Hematopoietic multipotent progenitor cell (in vitro differentiated cells): ENCODE measurements around the gene ZNF446. TPM values are rescaled to one million over a fixed set of nuclear protein-coding genes. Genes with fewer than 3 reads are reported as not detected.
A peak's percentile ranks its signal among the peaks of the same experiment; 100 is the strongest.
"Not testable (repeated sequence)": the region's sequence is repeated elsewhere in the genome, so short reads cannot be mapped to it uniquely, and the experiment has no call there.

Experiments
- DNase-seq, 3 donors: peaks; one replicate each; pipeline ENCODE4 v3.0.0-alpha.2; 2011 to 2015; ENCODE audit warnings: low read depth in 2 of 3, low spot score in 2 of 3
- total RNA-seq: library from RNA; depleted of rRNA; stranded (reverse); fragments of >200 nt; gene quantifications from one replicate; pipeline ENCODE4 v1.2.3, GENCODE V29; 2012

The ZNF446 gene
- total RNA-seq, result 16.2 TPM

DNA sequence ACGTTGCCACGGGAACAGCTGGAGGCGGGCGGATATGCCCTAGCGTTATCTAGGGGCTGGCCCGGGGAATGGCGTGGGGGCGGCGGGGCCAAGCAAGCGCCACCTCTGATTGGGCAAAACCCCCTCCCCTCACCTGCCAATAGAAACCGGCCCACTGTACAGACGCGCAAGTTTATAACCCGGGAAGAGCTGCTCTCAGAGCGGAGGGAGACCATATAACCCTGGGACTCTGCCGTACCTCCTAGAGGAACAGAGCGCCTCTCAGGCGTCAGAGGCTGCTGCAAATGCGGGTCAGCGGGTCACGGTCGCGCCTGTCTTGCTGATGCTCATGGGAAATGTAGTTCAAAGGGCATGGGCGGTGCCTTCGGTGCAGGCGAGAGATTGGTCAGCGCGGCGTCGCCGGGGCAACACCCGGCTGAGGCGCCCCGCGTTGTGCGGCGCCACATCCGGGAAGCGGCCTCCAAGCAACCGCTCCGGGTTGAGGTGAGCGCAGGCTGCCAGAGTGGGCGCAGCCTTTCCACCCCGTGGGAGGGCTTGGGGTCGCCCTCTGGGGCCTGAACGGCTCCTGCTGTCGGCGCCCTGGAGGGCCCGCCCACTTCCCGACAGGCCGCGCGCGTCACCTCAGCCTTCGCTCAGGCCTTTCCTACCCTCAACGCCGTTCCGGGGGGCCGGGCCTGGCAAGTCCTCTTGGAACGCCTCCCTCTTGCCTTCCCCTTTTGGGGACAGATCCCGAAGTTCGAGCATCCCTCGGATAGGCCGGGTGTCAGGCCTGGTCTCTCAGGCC is at the start of gene ZNF446:
Gene ZNF446, plus strand, starts transcription at position 639 of the 784 bp plus-strand sequence. CDS start 867 bp downstream, outside the sequence.
- DNase-seq, result peak; percentile 87 to 98 (median 98)

DNA sequence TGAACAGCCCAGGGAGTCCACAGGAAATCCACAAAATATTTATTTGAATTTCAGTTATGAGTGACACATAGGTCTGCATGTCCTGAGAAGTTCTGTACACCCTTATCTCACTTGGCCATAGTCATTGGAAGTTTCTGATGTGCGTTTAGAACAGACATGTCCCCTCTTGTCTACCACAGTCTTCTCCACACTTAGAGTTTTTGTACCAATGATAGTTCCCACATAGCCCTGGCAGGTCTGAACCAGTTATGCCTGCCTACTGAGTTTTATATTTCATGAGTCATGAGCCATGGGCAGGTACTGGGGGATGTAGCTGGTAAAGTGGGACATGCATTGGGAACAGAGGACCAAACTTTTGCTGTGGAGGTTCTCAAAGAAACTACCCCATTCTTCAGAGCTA is 47.5 kb upstream of the ZNF446 start:
- DNase-seq, result no peak

DNA sequence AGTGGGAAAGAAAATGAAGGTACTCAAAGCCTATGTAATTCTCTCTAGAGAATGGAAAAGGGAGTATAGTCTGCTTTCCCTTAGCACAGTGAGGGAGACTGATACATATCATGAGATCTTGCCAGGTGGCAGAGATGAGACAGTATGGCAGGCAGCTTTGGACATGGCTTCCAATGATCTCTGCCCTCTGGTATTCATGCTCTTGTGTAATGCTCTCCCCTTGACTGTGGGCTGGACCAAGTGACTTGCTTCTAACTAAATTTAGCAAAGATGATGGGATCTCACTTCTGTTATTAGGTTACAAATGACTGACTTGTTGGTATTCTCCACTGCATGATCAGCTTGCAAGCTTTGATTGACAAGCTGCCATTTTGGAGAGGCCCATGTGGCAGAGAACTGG is 46.4 kb upstream of the ZNF446 start:
- no peak for DNase-seq

DNA sequence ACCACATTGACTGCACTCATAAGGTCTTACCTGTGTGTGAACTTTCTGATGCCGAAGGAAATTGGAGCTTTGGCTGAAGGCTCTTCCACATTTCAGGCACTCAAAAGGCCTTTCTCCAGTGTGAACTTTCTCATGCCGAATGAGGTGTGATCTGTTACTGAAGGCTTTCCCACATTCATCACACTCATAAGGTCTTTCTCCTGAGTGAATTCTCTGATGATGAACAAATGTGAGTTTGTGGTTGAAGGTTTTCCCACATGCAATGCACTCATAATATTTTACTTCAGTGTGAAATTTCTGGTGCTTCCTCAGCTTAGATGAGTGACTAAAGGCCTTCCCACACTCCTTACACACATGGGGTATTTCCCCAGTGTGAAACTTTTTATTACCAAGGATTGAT is 41.9 kb upstream of the ZNF446 start:
- DNase-seq, result peak in 1 of 3 donors; percentile 21

DNA sequence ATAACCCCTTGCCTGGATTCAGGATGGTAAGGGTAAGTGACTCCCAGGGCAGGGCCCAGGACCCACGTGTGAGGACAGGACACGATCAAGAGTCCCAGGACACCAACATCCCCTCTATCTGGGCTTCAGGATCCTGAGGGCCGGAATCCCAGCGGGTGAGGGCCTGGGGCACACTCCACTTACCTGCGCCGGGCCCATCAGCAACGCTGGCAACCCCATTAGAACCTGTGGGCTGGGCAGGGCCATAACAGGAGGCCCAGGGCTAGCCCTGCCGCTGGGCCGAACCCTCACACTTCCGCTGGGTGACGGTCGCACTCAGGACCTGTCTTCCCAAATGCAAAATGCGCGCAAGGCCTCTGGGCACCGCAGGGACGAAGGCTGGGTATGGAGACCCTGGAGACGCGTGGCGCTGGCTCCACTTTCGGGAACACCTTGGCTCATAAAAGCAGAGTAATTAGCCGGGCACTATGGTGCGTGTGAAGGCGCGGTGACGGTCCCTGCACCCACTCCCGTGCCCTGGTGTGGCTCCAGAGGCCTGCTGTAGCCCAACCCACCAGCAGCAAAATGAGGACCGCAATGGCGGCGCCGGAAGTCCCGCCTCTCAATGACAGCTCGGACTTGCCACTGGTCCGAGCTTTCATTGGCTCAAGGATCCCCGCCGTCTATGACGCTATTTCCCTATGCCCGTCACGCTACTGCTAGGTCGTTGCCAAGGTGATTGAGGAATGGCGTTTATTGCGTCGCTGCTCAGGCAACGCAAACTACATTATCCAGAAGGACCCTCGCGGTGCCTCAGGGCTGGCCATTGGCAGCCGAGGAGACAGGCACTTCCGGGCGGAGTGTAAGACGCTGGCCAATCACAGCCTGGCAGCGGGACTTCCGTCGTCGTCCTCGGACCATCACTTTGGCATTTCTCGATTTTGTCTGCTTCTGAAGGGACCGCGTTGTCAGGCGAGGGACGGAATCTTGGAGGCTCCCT is 36.3 kb upstream of the ZNF446 start, which contains the start of gene ZNF132:
Gene ZNF132, minus strand, starts transcription at position 578 of the 979 bp plus-strand sequence. Its CDS starts 332 bp downstream, at position 246.
- DNase-seq, result peak; percentile 88 to 100 (median 100)

DNA sequence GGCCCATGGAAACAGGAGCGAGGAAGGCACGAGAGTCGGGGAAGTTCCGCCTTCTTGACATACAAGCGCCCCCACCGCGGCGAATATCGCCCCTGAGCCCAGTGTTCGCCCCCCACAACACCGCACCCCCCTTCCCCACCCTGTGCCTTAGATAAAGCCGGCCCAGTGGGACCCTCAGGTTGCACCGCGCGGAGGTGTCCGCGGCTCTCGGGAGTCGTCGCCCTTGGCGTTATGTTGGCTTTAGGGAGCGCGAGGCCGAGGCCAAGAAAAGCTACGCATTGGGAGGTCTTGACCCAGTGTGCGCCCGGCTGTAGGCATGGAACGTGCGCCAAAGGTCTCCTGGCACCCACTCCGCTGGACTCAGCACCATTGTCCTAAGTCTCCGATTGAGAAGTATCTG is 35.6 kb upstream of the ZNF446 start:
- DNase-seq, result no peak

DNA sequence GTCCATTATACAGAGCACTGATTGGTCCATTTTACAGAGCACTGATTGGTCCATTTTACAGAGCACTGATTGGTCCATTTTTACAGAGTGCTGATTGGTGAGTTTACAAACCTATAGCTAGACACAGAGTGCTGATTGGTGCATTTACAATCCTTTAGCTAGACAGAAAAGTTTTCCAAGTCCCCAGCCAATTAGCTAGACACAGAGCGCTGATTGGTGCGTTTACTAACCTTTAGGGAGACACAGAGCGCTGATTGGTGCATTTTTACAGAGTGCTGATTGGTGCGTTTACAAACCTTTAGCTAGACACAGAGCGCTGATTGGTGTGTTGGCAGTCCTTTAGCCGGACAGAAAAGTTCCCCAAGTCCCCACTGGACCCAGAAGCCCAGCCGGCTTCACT is 33.2 kb upstream of the ZNF446 start:
- not testable (repeated sequence) for DNase-seq

DNA sequence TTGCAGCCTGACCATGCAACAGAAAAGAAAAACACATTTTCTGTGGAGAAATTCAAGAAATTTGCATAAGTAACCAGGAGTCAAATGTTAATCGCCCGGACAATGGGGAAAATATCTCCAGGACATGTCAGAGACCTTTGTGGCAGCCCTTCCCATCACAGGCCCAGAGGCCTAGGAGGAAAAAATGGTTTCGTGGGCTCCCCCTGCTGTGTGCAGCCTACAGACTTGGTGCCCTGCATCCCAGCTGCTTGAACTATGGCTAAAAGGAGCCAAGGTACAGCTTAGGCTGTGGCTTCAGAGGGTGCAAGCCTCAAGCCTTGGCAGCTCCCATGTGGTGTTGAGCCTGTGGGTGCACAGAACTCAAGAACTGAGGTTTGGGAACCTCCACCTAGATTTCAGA is 27.3 kb upstream of the ZNF446 start:
- DNase-seq, result not testable (repeated sequence)

DNA sequence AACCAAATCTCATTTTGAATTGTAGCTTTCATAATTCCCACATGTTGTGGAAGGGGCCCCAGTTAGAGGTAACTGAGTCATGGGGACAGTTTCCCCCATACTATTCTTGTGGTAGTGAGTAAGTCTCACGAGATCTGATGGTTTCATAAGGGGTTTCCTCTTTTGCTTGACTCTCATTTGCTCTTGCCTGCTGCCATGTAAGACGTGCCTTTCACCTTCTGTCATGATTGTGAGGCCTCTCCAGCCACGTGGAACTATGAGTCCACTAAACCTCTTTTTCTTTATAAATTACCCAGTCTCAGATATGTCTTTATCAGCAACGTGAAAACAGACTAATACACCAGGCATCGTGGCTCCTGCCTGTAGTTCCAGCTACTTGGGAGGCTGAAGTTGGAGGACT is 26.2 kb upstream of the ZNF446 start:
- not testable (repeated sequence) for DNase-seq

DNA sequence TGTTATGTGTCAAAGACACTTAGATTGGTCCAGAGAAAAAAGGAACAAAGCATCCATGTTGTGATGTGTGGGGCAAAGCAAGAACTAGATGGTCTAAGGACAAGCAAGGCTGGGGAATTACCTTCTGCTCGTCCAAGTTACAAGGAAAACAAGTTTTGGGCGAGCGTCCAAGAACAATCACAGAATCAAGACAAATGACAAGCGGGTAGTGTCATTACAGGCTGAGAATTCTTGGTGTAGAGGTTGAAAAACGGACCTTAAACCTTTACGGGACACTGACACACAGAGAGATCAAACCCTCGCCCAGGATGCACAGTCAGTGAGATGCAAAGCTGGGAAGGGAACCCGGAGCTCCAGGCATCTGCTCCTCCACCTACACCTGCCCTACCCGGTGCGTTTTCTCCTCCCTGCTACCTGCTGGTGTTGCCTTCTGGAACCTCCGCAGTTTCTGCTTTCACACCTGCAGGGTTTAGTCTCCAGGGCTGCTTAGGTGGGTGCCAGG is 25.2 kb upstream of the ZNF446 start:
- DNase-seq, result no peak

DNA sequence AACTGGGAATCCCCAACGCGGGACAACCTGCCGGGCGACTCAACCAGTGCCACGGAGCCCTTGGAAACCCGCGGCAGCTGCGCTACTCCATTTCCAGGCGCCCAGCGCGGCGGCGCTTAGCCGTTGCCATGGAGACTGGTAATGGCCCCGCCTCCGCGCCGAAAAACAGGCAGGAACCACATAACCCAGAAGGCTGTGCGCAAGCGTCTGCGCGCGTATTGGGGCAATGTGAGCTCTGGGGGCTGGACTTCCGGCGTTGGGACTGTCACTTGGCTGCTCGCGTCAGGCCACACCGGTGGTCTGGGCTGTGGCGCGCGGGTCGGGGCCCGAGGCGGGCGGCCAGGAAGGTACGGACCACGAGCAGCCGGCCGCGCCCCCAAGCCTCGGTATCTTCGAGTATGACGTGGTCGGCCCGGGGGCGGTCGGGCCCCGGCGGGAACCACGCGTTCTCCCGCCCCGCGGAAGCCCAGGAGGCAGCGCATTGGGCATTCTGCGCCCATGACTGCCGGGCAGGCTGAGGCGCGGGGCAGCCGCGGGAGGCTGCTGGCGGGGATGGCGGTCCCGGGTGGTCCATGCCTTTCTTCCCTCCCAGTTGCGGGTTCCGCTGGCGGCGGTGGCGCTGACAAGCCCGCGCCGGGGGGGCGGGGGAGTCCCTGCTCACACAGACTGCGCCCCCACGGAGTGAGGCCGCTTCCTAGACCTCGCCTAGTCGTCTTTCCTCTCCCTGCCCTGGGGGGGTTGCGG is 24.6 kb upstream of the ZNF446 start, which contains the start of gene ZNF324B:
Gene ZNF324B, plus strand, starts transcription at position 265 of the 744 bp plus-strand sequence. CDS start 2,080 bp downstream, outside the sequence.
- DNase-seq, result peak; percentile 85 to 98 (median 96)

DNA sequence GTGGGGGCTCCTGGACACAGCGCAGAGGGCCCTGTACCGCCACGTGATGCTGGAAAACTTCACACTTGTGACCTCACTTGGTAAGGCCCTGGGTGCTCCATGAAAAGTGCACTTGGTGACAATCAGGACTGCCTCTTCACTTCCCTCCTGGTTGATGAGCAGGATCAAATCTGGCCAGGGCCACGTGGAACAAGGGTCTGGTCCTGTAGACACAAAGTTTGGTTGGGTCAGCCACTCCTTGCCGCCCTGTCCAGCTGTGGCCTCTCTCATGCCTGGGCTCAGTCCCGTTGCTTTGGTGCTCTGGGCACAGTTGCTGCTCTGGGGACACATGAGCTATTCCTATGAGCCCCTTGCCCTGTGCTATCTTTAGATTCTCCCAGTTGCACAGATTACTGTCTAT is 22.4 kb upstream of the ZNF446 start:
- no peak for DNase-seq

DNA sequence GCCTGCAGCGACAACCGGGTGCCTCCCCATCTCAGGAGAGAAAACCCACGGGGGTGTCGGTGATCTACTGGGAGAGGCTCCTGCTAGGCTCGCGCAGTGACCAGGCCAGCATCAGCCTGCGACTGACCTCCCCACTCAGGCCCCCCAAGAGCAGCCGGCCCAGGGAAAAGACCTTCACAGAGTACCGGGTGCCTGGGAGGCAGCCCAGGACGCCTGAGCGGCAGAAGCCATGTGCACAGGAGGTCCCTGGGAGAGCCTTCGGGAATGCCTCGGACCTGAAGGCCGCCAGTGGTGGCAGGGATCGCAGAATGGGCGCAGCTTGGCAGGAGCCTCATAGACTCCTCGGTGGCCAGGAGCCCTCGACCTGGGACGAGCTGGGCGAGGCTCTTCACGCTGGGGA is 20.8 kb upstream of the ZNF446 start:
- DNase-seq, result no peak

DNA sequence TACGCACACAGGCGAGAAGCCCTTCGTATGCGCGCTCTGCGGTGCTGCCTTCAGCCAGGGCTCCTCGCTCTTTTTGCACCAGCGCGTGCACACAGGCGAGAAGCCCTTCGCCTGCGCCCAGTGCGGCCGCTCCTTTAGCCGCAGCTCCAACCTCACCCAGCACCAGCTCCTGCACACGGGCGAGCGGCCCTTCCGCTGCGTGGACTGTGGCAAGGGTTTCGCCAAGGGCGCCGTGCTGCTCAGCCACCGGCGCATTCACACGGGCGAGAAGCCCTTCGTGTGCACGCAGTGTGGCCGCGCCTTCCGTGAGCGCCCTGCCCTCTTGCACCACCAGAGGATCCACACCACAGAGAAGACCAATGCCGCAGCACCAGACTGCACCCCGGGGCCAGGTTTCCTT is 20.0 kb upstream of the ZNF446 start:
- DNase-seq, result no peak

DNA sequence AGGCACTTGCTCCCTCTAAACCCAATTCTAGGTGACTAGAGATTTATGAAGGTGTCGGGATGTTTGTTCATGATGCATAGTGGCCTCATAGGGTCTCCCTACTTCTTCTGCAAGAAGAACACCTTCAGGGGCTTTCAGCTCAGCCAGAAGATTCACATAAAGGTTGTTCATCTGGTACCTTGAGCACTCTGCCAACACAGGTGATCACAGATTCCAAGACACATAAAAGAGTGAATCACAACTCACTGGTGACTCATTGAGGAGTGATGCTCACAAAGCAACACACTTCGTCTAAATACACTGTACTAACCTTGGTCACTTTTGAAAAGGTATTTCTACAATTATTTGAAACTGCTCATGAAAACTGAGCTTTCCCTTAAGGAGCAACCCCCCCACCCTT is 16.1 kb upstream of the ZNF446 start:
- DNase-seq, result no peak

DNA sequence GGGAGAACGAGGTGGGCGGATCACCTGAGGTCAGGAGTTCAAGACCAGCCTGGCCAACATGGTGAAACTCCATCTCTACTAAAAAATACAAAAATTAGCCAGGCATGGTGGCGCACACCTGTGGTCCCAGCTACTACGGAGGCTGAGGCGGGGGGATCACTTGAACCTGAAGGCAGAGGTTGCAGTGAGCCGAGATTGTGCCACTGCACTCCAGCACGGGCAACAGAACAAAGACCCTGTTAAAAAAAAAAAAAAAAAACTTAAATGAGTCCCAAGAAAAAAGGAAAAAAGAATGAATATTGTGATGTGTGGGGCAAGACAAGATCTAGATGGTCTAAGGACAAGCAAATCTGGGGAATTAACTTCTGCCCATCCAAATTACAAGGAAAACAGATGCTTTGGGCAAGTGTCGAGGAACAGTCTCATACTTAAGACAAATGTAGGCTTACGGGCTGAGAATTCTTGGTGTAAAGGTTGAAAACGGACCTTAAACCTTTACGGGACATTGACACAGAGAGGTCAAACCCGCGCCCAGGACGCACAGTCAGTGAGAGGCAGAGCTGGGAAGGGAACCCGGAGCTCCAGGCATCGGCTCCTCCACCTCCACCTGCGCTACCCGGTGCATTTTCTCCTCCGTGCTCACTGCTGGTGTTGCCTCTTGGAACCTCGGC is 9.9 kb upstream of the ZNF446 start:
- DNase-seq, result no peak

DNA sequence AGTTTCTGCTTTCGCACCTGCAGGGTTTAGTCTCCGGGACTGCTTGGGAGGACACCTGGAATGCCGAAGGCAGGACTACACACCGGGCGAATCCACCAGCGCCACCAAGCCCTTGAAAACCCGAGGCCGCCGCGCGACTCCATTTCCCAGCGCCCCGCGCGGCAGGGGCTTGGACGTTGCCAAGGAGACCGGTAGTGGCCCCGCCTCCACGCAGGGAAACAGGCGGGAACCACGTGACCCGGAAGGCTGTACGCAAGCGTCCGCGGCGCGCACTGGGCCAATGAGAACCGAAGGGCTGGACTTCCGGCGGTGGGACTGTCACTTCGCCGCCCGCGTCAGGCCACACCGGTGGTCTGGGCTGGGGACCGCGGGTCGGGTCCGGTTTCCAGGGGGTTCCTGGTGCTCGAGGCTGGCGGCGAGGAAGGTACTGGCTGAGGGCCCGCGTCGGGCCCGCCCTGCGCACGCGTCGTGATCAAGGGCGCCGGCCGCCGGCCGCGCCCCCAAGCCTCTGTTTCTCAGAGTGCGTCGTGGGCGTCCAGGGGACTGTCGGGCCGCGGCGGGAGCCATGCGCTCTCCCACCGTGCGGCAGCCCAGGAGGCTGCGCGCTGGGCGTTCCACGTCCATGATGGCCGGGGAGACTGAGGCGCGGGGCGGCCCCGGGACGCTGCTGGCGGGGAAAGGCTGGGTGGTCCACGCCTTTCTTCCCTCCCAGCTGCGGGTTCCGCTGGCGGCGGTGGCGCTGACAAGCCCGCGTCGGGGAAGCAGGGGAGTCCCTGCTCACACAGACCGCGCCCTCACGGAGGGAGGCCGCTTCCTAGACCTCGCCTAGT is 9.2 kb upstream of the ZNF446 start, which contains the start of gene ZNF324:
Gene ZNF324, plus strand, starts transcription at position 321 of the 830 bp plus-strand sequence. CDS start 2,106 bp downstream, outside the sequence.
- peak; percentile 88 to 97 (median 96) for DNase-seq

DNA sequence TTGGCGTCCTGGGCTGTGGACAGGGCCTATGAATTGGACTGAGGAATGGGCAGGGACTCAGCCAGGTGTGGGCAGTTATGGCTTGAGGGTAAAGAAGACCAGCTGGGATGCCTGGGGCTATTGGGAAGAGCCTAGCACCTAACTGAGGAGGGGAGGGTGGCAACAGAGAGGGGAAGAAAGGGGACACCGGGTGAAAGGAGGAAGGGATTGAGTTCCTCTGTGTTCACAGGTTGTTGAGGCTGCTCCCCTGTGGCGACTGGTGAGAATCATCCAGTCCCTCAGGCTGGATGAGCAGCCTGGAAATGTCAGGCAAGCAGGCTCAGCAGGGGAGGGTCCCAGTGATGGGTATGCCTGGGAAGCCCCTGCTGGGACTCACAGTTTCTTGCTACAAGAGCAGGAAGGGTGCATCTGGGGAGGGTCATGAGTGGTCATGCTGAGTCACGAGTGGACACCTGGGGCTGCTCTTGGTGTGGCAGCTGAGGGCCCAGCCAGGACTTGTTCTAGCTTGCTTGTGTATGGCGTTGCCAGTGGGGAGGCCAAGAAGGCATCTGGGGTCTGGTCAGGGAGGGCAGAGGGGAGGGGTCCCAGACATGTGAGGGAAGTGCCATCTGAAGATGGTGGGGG is 7.8 kb upstream of the ZNF446 start:
- DNase-seq, result no peak
